K562 (cell line): ENCODE data around the gene OAT. TPM values are rescaled to one million over a fixed set of nuclear protein-coding genes. Genes with fewer than 3 reads are reported as not detected.

Experiments
- ATAC-seq: fragments of 200-7000 bp; cut with Tn5 transposase; 3 replicates; pipeline ENCODE4 v1.9.1; 2020; ENCODE audit warnings: moderate library complexity
- BruUV-seq: library from RNA; stranded (reverse); fragments of 400-500 nt; replicated peaks from 2 replicates; lab custom pipeline; 2021; lab: Mats Ljungman, UMichigan
- CTCF ChIA-PET: fragments of 300-600 bp; formaldehyde crosslinking; extraction: SDS; loops from one replicate; lab custom pipeline; 2021; ENCODE audit warnings: low intra/inter-chr PET ratio; lab: Yijun Ruan, JAX
- POLR2A ChIA-PET: fragments of 300-600, 350-650 bp; sonication (Branson Sonifier 250); formaldehyde crosslinking; extraction: SDS; loops from one replicate; lab custom pipeline; 2021; ENCODE audit warnings: antibody characterized with exemption, inconsistent platforms; lab: Yijun Ruan, JAX
- DNase-seq, 4 experiments: peaks; one replicate each; pipeline versions ENCODE4 v3.0.0 to v3.0.0-alpha.2; 2011 to 2018; ENCODE audit warnings: low spot score in 3 of 4, mixed read lengths in 3 of 4; ENCODE audit errors: extremely low read depth in 1 of 4
- FAIRE-seq: peaks from 2 replicates; lab custom pipeline; 2011; peaks lifted over from hg19 to GRCh38; lab: Jason Lieb, UNC
- H2AFZ ChIP-seq: 2 replicates; pipeline ENCODE4 v1.6.0; 2011; ENCODE audit warnings: low read depth, low read length, control low read depth, inconsistent platforms
- H3K27ac ChIP-seq: fragments of 200-600 bp; 3 replicates; pipeline ENCODE4 v1.8.0; 2011; ENCODE audit warnings: low read depth, mild to moderate bottlenecking, control low read depth, inconsistent platforms, low read length, moderate library complexity, mixed read lengths; ENCODE audit errors: extremely low read depth
- H3K27me3 ChIP-seq, 2 experiments: fragments of 300-600 bp in 1 of 2; 2 replicates in 1 of 2; 3 replicates in 1 of 2; pipeline versions ENCODE4 v1.6.0 to v1.8.0; 2011; ENCODE audit warnings: inconsistent platforms in 2 of 2, low read length in 2 of 2, mild to moderate bottlenecking in 1 of 2, mixed read lengths in 1 of 2, moderate library complexity in 1 of 2; ENCODE audit not compliant: control insufficient read depth in 2 of 2, insufficient read depth in 2 of 2
- H3K36me3 ChIP-seq: fragments of 300-600 bp; 3 replicates; pipeline ENCODE4 v1.8.0; 2011; ENCODE audit warnings: mild to moderate bottlenecking, low read length, inconsistent platforms; ENCODE audit not compliant: control insufficient read depth, insufficient read depth
- H3K4me1 ChIP-seq, 2 experiments: fragments of 200-600 bp in 1 of 2; replicated peaks in 1 of 2; 2 replicates in 1 of 2; 3 replicates in 1 of 2; pipeline versions ENCODE4 v1.5.1 to v1.8.0; 2011; ENCODE audit warnings: inconsistent platforms in 2 of 2, low read length in 2 of 2, mild to moderate bottlenecking in 1 of 2, mixed read lengths in 1 of 2, moderate library complexity in 1 of 2; ENCODE audit not compliant: control insufficient read depth in 2 of 2, insufficient read depth in 2 of 2
- H3K4me2 ChIP-seq: 2 replicates; pipeline ENCODE4 v1.6.1; 2011; ENCODE audit warnings: low read length, control low read depth, inconsistent platforms, mixed read lengths; ENCODE audit not compliant: insufficient read depth
- H3K4me3 ChIP-seq: fragments of 200-600 bp; sonication (generic), shearing (Covaris generic); 2 replicates; pipeline ENCODE4 v1.5.1; 2016; ENCODE audit warnings: control low read depth, inconsistent platforms
- H3K79me2 ChIP-seq: fragments of 200-600 bp; 3 replicates; pipeline ENCODE4 v1.8.0; 2011; ENCODE audit warnings: low read length, inconsistent platforms; ENCODE audit not compliant: control insufficient read depth, insufficient read depth
- H3K9ac ChIP-seq, 2 experiments: 2 replicates each; pipeline versions ENCODE4 v1.6.0 to v1.6.1; 2011; ENCODE audit warnings: low read depth in 2 of 2, low read length in 2 of 2, control low read depth in 1 of 2, inconsistent platforms in 1 of 2, mild to moderate bottlenecking in 1 of 2, mixed read lengths in 1 of 2; ENCODE audit not compliant: insufficient read depth in 1 of 2
- H3K9me1 ChIP-seq: one replicate; pipeline ENCODE4 v1.6.0; 2011; ENCODE audit warnings: inconsistent platforms, mild to moderate bottlenecking, low read length, moderate library complexity; ENCODE audit not compliant: control insufficient read depth, insufficient read depth
- H3K9me3 ChIP-seq: replicated peaks from 2 replicates; pipeline ENCODE4 v1.5.1; 2011; ENCODE audit warnings: low read depth, low read length, inconsistent platforms; ENCODE audit not compliant: control insufficient read depth, insufficient read depth
- H4K20me1 ChIP-seq: replicated peaks from 2 replicates; pipeline ENCODE4 v1.6.1; 2011; ENCODE audit warnings: low read length, inconsistent platforms, mixed read lengths; ENCODE audit not compliant: control insufficient read depth, insufficient read depth
- BRD4 ChIP-seq: fragments of 200-600 bp; sonication (generic); IDR thresholded peaks from 2 replicates; pipeline ENCODE4 v1.6.1; 2017; ENCODE audit warnings: inconsistent platforms
- EGR1 ChIP-seq: fragments of 450-650 bp; conservative IDR thresholded peaks from 2 replicates; pipeline ENCODE4 v1.6.1; 2017; ENCODE audit warnings: mild to moderate bottlenecking
- NR2F6 ChIP-seq: fragments of 450-650 bp; formaldehyde crosslinking; IDR thresholded peaks from 2 replicates; pipeline ENCODE4 v1.4.0; 2020; ENCODE audit warnings: mild to moderate bottlenecking
- SIN3A ChIP-seq, 2 experiments: fragments of 150-350 bp in 1 of 2; IDR thresholded peaks; 2 replicates each; pipeline ENCODE4 v1.6.1; 2011 to 2016; ENCODE audit warnings: borderline replicate concordance in 2 of 2, low read depth in 2 of 2, low read length in 2 of 2, mild to moderate bottlenecking in 2 of 2, moderate library complexity in 2 of 2; ENCODE audit not compliant: control insufficient read depth in 1 of 2
- XRCC3 ChIP-seq: fragments of 450-650 bp; IDR thresholded peaks from 2 replicates; pipeline ENCODE4 v1.6.1; 2017; ENCODE audit warnings: mild to moderate bottlenecking, moderate library complexity
- ZNF212 ChIP-seq: fragments of 450-650 bp; formaldehyde crosslinking; IDR thresholded peaks from 2 replicates; pipeline ENCODE4 v1.4.0; 2020; ENCODE audit warnings: mild to moderate bottlenecking
- ZNF436 ChIP-seq: fragments of 250-450, 450-650 bp; sonication (Bioruptor Pico); formaldehyde crosslinking; IDR thresholded peaks from 2 replicates; pipeline ENCODE4 v1.7.0; 2020; ENCODE audit warnings: mild to moderate bottlenecking
- ZNF655 ChIP-seq: fragments of 250-450 bp; sonication (Bioruptor Pico); IDR thresholded peaks from 2 replicates; pipeline ENCODE4 v1.5.0; 2021
- ZNF79 ChIP-seq: fragments of 250-450 bp; sonication (Bioruptor Pico); IDR thresholded peaks from 2 replicates; pipeline ENCODE4 v1.4.0; 2020; ENCODE audit warnings: low read depth, mild to moderate bottlenecking, moderate library complexity
- WGBS: fragments of 100-300 bp; shearing (Covaris generic); methylation state at CpG from one replicate; pipeline ENCODE4 v1.1.6; 2016; ENCODE audit warnings: low coverage, mixed read lengths; ENCODE audit not compliant: insufficient coverage; ENCODE audit errors: missing lambda C conversion rate; 5-methylcytosine and 5-hydroxymethylcytosine counted together
- in situ Hi-C: fragments of 300-500 bp; cut with MboI; formaldehyde crosslinking; loops from 4 replicates; pipeline ENCODE4 v1.15.0; 2018; ENCODE audit warnings: inconsistent platforms, mixed read lengths
- intact Hi-C: fragments of 100-400 bp; cut with micrococcal nuclease; formaldehyde crosslinking; loops from 2 replicates; pipeline ENCODE4 v1.14.2; 2022
- polyA plus RNA-seq, 8 experiments: library from polyadenylated mRNA; depleted of rRNA in 4 of 8; stranded (reverse) in 5 of 8; unstranded in 3 of 8; fragments of >200 nt; fragmentation: Nextera tagmentation in 2 of 8; fragmentation: Illumina TruSeq in 1 of 8; extraction: Ambion mirVana in 2 of 8; extraction: Trizol in 1 of 8; gene quantifications; 2 replicates each; pipeline versions ENCODE4 v1.2.1 to v1.2.3, GENCODE V29; 2011 to 2014; ENCODE audit warnings: inconsistent platforms in 1 of 8, missing spikeins in 1 of 8
- total RNA-seq, 7 experiments: library from RNA; depleted of rRNA in 6 of 7; stranded (reverse); fragments of >200 nt in 6 of 7; fragmentation: Illumina TruSeq in 2 of 7; extraction: Trizol in 2 of 7; gene quantifications; 2 replicates each; pipeline versions ENCODE4 v1.2.1 to v1.2.3, GENCODE V29; 2011 to 2021; ENCODE audit warnings: low replicate concordance in 1 of 7
- TF ChIP-seq, protein P1 (sequence below): fragments of 250-450 bp; sonication (Bioruptor Pico); IDR thresholded peaks from 2 replicates; pipeline ENCODE4 v1.4.0; 2020
- TF ChIP-seq, protein P2 (sequence below), 2 experiments: fragments of 450-650 bp in 1 of 2; sonication (generic) in 1 of 2; formaldehyde crosslinking; conservative IDR thresholded peaks; 2 replicates each; pipeline versions ENCODE4 v1.4.0 to v1.8.1; 2020 to 2022; ENCODE audit warnings: mild to moderate bottlenecking in 1 of 2, missing genetic modification reagents in 1 of 2

The OAT gene
- total and polyA plus RNA-seq, 9 of the 15 experiments (the other 6 are each of a cell fraction or from before 2014, with no cell fraction given) = 100 to 312 (median 163) TPM

DNA sequence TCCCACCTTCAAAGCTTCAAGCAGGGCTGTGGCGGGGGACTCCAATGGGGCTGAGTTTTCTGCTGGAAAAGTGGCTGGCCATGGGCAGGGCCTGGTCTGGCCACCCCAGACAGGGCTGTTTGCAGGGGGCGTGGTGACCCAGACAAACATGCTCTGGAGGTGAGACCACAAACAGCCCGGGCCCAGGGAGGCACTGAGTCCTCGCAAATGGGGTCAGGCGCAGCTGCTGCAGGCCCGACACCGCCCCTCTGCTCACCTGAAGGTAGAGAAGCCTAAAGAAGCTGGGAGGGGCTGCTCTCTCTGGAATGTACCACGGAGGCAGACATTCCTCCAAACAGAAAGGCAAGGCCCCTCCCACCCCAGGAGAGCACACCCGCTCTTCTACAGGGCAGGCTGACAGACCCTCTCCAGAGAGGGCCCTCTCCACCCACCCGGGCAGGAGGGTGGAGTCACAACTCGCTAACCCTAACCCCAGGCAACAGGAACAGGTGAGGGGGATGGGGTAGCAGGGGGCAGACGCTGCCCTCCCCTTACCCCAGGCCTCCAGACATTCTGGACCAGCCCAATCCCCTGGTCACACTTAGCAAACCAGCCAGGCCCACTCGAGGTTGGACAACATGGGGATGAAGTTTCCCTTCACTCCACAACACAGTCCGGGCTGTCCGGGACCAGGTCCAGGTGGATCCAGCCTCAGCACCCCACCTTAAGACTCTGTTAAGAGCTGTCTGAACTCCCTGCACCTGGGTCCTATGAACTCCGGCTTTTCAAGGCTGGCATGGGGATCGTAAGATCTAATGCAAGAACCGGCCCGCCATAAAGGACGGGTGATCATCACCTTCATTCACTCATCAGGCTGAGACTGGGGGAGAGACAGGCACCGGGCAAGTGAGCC lies 32.3 kb downstream of the OAT start (continued):
- TF ChIP-seq BRD4 (no peak), ZNF436 (CRISPR knock-in tag) (no peak), ZNF79 (CRISPR knock-in tag) (no peak), ZNF655 (CRISPR knock-in tag) (no peak)

- ATAC-seq (no peak), DNase-seq (no peak), FAIRE-seq (no peak)
- Histone ChIP-seq H3K9me1 (no peaks in the 10 kb centered on the region), H3K79me2 (no peaks in the 10 kb centered on the region), H3K9ac (no peak overlapping the region), H2AFZ (no peak overlapping the region), H3K36me3 (no peaks in the 10 kb centered on the region), H3K9me3 (no peaks in the 10 kb centered on the region), H3K27ac (no peak overlapping the region), H3K4me3 (no peak overlapping the region), H4K20me1 (0 out of 2 replicates have a peak, but pooled peaks cover 3% of the 10 kb centered on the region), H3K4me2 (no peak overlapping the region), H3K4me1 (peaks cover 4 to 16% of the 10 kb centered on the region in 2 experiments; a peak in 4 of 5 replicates), H3K27me3 (peaks cover 9 to 37% of the 10 kb centered on the region in 2 experiments; a peak in 4 of 5 replicates)
- no TSS peak for BruUV-seq
- intact Hi-C loops = loop anchor here (10.0 kb wide), 1 partner anchor 131 kb away; no protein-coding TSS in a partner anchor
- 9% methylated on average over 10 of the region's 12 CpGs for WGBS
- ChIA-PET POLR2A (no interaction called here), CTCF (no interaction called here)
- in situ Hi-C loops = loop anchor here (25.0 kb wide), 1 partner anchor 798 kb away; no protein-coding TSS in a partner anchor
- TF ChIP-seq EGR1 (no peak), XRCC3 (no peak), SIN3A (IDR thresholded peaks at IDR 0.05; ENCODE audit: borderline replicate concordance in 2 of 2, control insufficient read depth in 1 of 2, low read depth in 2 of 2, low read length in 2 of 2) (no peak), ZNF212 (CRISPR knock-in tag) (no peak), NR2F6 (no peak)
- TF ChIP-seq, protein P1, sequence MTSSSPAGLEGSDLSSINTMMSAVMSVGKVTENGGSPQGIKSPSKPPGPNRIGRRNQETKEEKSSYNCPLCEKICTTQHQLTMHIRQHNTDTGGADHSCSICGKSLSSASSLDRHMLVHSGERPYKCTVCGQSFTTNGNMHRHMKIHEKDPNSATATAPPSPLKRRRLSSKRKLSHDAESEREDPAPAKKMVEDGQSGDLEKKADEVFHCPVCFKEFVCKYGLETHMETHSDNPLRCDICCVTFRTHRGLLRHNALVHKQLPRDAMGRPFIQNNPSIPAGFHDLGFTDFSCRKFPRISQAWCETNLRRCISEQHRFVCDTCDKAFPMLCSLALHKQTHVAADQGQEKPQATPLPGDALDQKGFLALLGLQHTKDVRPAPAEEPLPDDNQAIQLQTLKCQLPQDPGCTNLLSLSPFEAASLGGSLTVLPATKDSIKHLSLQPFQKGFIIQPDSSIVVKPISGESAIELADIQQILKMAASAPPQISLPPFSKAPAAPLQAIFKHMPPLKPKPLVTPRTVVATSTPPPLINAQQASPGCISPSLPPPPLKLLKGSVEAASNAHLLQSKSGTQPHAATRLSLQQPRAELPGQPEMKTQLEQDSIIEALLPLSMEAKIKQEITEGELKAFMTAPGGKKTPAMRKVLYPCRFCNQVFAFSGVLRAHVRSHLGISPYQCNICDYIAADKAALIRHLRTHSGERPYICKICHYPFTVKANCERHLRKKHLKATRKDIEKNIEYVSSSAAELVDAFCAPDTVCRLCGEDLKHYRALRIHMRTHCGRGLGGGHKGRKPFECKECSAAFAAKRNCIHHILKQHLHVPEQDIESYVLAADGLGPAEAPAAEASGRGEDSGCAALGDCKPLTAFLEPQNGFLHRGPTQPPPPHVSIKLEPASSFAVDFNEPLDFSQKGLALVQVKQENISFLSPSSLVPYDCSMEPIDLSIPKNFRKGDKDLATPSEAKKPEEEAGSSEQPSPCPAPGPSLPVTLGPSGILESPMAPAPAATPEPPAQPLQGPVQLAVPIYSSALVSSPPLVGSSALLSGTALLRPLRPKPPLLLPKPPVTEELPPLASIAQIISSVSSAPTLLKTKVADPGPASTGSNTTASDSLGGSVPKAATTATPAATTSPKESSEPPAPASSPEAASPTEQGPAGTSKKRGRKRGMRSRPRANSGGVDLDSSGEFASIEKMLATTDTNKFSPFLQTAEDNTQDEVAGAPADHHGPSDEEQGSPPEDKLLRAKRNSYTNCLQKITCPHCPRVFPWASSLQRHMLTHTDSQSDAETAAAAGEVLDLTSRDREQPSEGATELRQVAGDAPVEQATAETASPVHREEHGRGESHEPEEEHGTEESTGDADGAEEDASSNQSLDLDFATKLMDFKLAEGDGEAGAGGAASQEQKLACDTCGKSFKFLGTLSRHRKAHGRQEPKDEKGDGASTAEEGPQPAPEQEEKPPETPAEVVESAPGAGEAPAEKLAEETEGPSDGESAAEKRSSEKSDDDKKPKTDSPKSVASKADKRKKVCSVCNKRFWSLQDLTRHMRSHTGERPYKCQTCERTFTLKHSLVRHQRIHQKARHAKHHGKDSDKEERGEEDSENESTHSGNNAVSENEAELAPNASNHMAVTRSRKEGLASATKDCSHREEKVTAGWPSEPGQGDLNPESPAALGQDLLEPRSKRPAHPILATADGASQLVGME = no peak
- TF ChIP-seq, protein P2, sequence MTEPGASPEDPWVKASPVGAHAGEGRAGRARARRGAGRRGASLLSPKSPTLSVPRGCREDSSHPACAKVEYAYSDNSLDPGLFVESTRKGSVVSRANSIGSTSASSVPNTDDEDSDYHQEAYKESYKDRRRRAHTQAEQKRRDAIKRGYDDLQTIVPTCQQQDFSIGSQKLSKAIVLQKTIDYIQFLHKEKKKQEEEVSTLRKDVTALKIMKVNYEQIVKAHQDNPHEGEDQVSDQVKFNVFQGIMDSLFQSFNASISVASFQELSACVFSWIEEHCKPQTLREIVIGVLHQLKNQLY (CRISPR knock-in tag; conservative IDR thresholded peaks at IDR 0.05) = no peak
Observed at GRCh38 chr10:124385627-124386185, 33.0 kb downstream of the OAT start.
